ENCODE results near the gene MPRIP.

MPRIP gene

GRCh38 chr17:17104036-17104435 is 61.8 kb downstream of the MPRIP start:
- Histone ChIP-seq H3K4me3 (ENCODE audit: low read length) (no peak overlapping the region), H3K4me1 (ENCODE audit: insufficient read depth, low read length) (peaks cover 3% of the 10 kb centered on the region; the same call in 1 of the 2 replicates), H3K27ac (ENCODE audit: low read length) (no peak overlapping the region), H3K9me3 (ENCODE audit: insufficient read depth, low read depth, low read length) (no peaks in the 10 kb centered on the region), H3K27me3 (ENCODE audit: insufficient read depth, low read length) (no peaks in the 10 kb centered on the region), H3K36me3 (ENCODE audit: insufficient read depth, low read depth, low read length) (no peaks in the 10 kb centered on the region), H3K9ac (ENCODE audit: low read depth, low read length) (no peak overlapping the region)

- Histone ChIP-seq H3K9ac (ENCODE audit: low read depth, low read length) (no peak overlapping the region), H3K9me3 (ENCODE audit: insufficient read depth, low read depth, low read length) (no peaks in the 10 kb centered on the region), H3K36me3 (ENCODE audit: insufficient read depth, low read depth, low read length) (no peaks in the 10 kb centered on the region), H3K4me1 (ENCODE audit: insufficient read depth, low read length) (peaks cover 3% of the 10 kb centered on the region; the same call in 1 of the 2 replicates), H3K27me3 (ENCODE audit: insufficient read depth, low read length) (no peaks in the 10 kb centered on the region), H3K27ac (ENCODE audit: low read length) (no peak overlapping the region), H3K4me3 (ENCODE audit: low read length) (no peak overlapping the region)
Measured at GRCh38 chr17:17104494-17104893, 62.2 kb downstream of the MPRIP start.

GRCh38 chr17:17105976-17106375 is 63.7 kb downstream of the MPRIP start:
- Histone ChIP-seq H3K4me3 (ENCODE audit: low read length) (no peak overlapping the region), H3K36me3 (ENCODE audit: insufficient read depth, low read depth, low read length) (no peaks in the 10 kb centered on the region), H3K27ac (ENCODE audit: low read length) (no peak overlapping the region), H3K9ac (ENCODE audit: low read depth, low read length) (no peak overlapping the region), H3K4me1 (ENCODE audit: insufficient read depth, low read length) (peaks cover 3% of the 10 kb centered on the region; the same call in 1 of the 2 replicates), H3K9me3 (ENCODE audit: insufficient read depth, low read depth, low read length) (no peaks in the 10 kb centered on the region), H3K27me3 (ENCODE audit: insufficient read depth, low read length) (no peaks in the 10 kb centered on the region)

- Histone ChIP-seq H3K36me3 (ENCODE audit: insufficient read depth, low read depth, low read length) (no peaks in the 10 kb centered on the region), H3K9ac (ENCODE audit: low read depth, low read length) (no peak overlapping the region), H3K27me3 (ENCODE audit: insufficient read depth, low read length) (no peaks in the 10 kb centered on the region), H3K4me1 (ENCODE audit: insufficient read depth, low read length) (peaks cover 3% of the 10 kb centered on the region; the same call in 1 of the 2 replicates), H3K27ac (ENCODE audit: low read length) (no peak overlapping the region), H3K4me3 (ENCODE audit: low read length) (no peak overlapping the region), H3K9me3 (ENCODE audit: insufficient read depth, low read depth, low read length) (no peaks in the 10 kb centered on the region)
Measured at GRCh38 chr17:17106756-17107155, 64.5 kb downstream of the MPRIP start.

GRCh38 chr17:17107281-17107680 is 65.0 kb downstream of the MPRIP start:
- no peaks in the 10 kb centered on the region for H3K36me3 ChIP-seq (ENCODE audit: insufficient read depth, low read depth, low read length)

GRCh38 chr17:17107891-17108431 is 65.7 kb downstream of the MPRIP start:
- Histone ChIP-seq H3K9ac (ENCODE audit: low read depth, low read length) (no peak overlapping the region), H3K36me3 (ENCODE audit: insufficient read depth, low read depth, low read length) (no peaks in the 10 kb centered on the region), H3K4me1 (ENCODE audit: insufficient read depth, low read length) (peaks cover 3% of the 10 kb centered on the region; the same call in 1 of the 2 replicates), H3K9me3 (ENCODE audit: insufficient read depth, low read depth, low read length) (no peaks in the 10 kb centered on the region), H3K27ac (ENCODE audit: low read length) (no peak overlapping the region), H3K27me3 (ENCODE audit: insufficient read depth, low read length) (no peaks in the 10 kb centered on the region), H3K4me3 (ENCODE audit: low read length) (no peak overlapping the region)

More at GRCh38 chr17:17107281-17107680, 65.0 kb downstream of the MPRIP start:
- no peaks in the 10 kb centered on the region for H3K9me3 ChIP-seq (ENCODE audit: insufficient read depth, low read depth, low read length)
- H3K4me3 ChIP-seq (ENCODE audit: low read length): no peak overlapping the region
- H3K9ac ChIP-seq (ENCODE audit: low read depth, low read length): no peak overlapping the region
- H3K27ac ChIP-seq (ENCODE audit: low read length): no peak overlapping the region
- H3K4me1 ChIP-seq (ENCODE audit: insufficient read depth, low read length): peaks cover 3% of the 10 kb centered on the region; the same call in 1 of the 2 replicates
- H3K27me3 ChIP-seq (ENCODE audit: insufficient read depth, low read length): no peaks in the 10 kb centered on the region

GRCh38 chr17:17108451-17109049 is 66.3 kb downstream of the MPRIP start:
- H3K4me1 ChIP-seq (ENCODE audit: insufficient read depth, low read length): peaks cover 3% of the 10 kb centered on the region; the same call in 1 of the 2 replicates
- no peak overlapping the region for H3K4me3 ChIP-seq (ENCODE audit: low read length)
- no peaks in the 10 kb centered on the region for H3K9me3 ChIP-seq (ENCODE audit: insufficient read depth, low read depth, low read length)
- no peak overlapping the region for H3K9ac ChIP-seq (ENCODE audit: low read depth, low read length)
- no peaks in the 10 kb centered on the region for H3K27me3 ChIP-seq (ENCODE audit: insufficient read depth, low read length)
- H3K36me3 ChIP-seq (ENCODE audit: insufficient read depth, low read depth, low read length): no peaks in the 10 kb centered on the region
- H3K27ac ChIP-seq (ENCODE audit: low read length): no peak overlapping the region

- Histone ChIP-seq H3K9ac (ENCODE audit: low read depth, low read length) (no peak overlapping the region), H3K9me3 (ENCODE audit: insufficient read depth, low read depth, low read length) (no peaks in the 10 kb centered on the region), H3K36me3 (ENCODE audit: insufficient read depth, low read depth, low read length) (no peaks in the 10 kb centered on the region), H3K4me3 (ENCODE audit: low read length) (no peak overlapping the region), H3K4me1 (ENCODE audit: insufficient read depth, low read length) (peaks cover 3% of the 10 kb centered on the region; the same call in 1 of the 2 replicates), H3K27me3 (ENCODE audit: insufficient read depth, low read length) (no peaks in the 10 kb centered on the region), H3K27ac (ENCODE audit: low read length) (no peak overlapping the region)
Measured at GRCh38 chr17:17109256-17109655, 67.0 kb downstream of the MPRIP start.

GRCh38 chr17:17109907-17110306 is 67.7 kb downstream of the MPRIP start:
- Histone ChIP-seq H3K4me3 (ENCODE audit: low read length) (no peak overlapping the region), H3K9me3 (ENCODE audit: insufficient read depth, low read depth, low read length) (no peaks in the 10 kb centered on the region), H3K9ac (ENCODE audit: low read depth, low read length) (no peak overlapping the region), H3K36me3 (ENCODE audit: insufficient read depth, low read depth, low read length) (no peaks in the 10 kb centered on the region), H3K27me3 (ENCODE audit: insufficient read depth, low read length) (no peaks in the 10 kb centered on the region), H3K4me1 (ENCODE audit: insufficient read depth, low read length) (peaks cover 3% of the 10 kb centered on the region; the same call in 1 of the 2 replicates), H3K27ac (ENCODE audit: low read length) (no peak overlapping the region)

GRCh38 chr17:17110520-17110919 is 68.3 kb downstream of the MPRIP start:
- Histone ChIP-seq H3K27me3 (ENCODE audit: insufficient read depth, low read length) (no peaks in the 10 kb centered on the region), H3K36me3 (ENCODE audit: insufficient read depth, low read depth, low read length) (no peaks in the 10 kb centered on the region)

GRCh38 chr17:17111401-17112393 is 69.4 kb downstream of the MPRIP start:
- H3K27me3 ChIP-seq (ENCODE audit: insufficient read depth, low read length): no peaks in the 10 kb centered on the region
- no peak overlapping the region for H3K9ac ChIP-seq (ENCODE audit: low read depth, low read length)

More at GRCh38 chr17:17110520-17110919, 68.3 kb downstream of the MPRIP start:
- Histone ChIP-seq H3K9ac (ENCODE audit: low read depth, low read length) (no peak overlapping the region), H3K9me3 (ENCODE audit: insufficient read depth, low read depth, low read length) (no peaks in the 10 kb centered on the region), H3K4me1 (ENCODE audit: insufficient read depth, low read length) (peaks cover 3% of the 10 kb centered on the region; the same call in 1 of the 2 replicates), H3K4me3 (ENCODE audit: low read length) (no peak overlapping the region), H3K27ac (ENCODE audit: low read length) (no peak overlapping the region)

More at GRCh38 chr17:17111401-17112393, 69.4 kb downstream of the MPRIP start:
- H3K4me3 ChIP-seq (ENCODE audit: low read length): no peak overlapping the region
- no peak overlapping the region for H3K27ac ChIP-seq (ENCODE audit: low read length)
- peaks cover 3% of the 10 kb centered on the region; the same call in 1 of the 2 replicates for H3K4me1 ChIP-seq (ENCODE audit: insufficient read depth, low read length)
- no peaks in the 10 kb centered on the region for H3K36me3 ChIP-seq (ENCODE audit: insufficient read depth, low read depth, low read length)
- no peaks in the 10 kb centered on the region for H3K9me3 ChIP-seq (ENCODE audit: insufficient read depth, low read depth, low read length)
